ENCODE data around the gene PADI1. TPM values are rescaled to one million over a fixed set of nuclear protein-coding genes. Genes with fewer than 3 reads are reported as not detected.
A peak's percentile ranks its signal among the peaks of the same experiment; 100 is the strongest.

PADI1 gene
- total and polyA plus RNA-seq, 2 of the 8 experiments (the other 6 are each of a cell fraction or from before 2014, with no cell fraction given): 0.20 to 0.30 TPM

DNA sequence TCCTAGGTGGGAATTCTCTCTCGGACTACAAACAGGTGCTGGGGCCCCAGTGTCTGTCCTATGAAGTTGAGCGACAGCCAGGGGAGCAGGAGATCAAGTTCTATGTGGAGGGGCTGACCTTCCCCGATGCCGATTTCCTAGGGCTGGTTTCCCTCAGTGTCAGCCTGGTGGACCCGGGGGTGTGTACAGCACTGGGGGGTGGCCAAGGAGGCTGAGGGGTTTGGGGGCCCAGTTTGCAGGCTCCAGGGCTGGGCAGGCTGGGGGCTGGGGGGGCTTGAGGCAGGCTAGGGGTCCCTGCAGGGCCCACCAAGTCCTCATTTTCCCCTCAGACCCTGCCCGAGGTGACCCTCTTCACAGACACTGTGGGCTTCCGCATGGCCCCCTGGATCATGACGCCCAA, 23.7 kb downstream of the PADI1 start:
- Histone ChIP-seq H4K8ac (ENCODE audit: extremely low read depth, insufficient read depth, low read length) (no peak overlapping the region), H4K20me1 (replicated peaks in 1 of 2; ENCODE audit: control insufficient read depth in 1 of 2, insufficient read depth in 2 of 2, low read length in 2 of 2) (no peaks in the 10 kb centered on the region), H2BK120ac (replicated peaks; ENCODE audit: low read depth, low read length) (no peak overlapping the region), H3K14ac (ENCODE audit: insufficient read length) (no peak overlapping the region), H3K23me2 (ENCODE audit: low read depth, low read length) (no peaks in the 10 kb centered on the region), H3K56ac (replicated peaks; ENCODE audit: insufficient read length, low read depth, low read length) (no peak overlapping the region), H3K9ac (replicated peaks in 1 of 4; ENCODE audit: extremely low read depth in 1 of 4, low read depth in 3 of 4, low read length in 3 of 4) (no peak overlapping the region), H3K18ac (ENCODE audit: extremely low read depth, low read length) (no peak overlapping the region), H3K4me2 (ENCODE audit: insufficient read depth in 1 of 2, low read depth in 2 of 2, low read length in 2 of 2) (no peak overlapping the region), H2BK15ac (ENCODE audit: low read length) (no peak overlapping the region), H3K36me3 (ENCODE audit: control insufficient read depth in 2 of 4, insufficient read depth in 4 of 4, low read length in 3 of 4) (no peaks in the 10 kb centered on the region), H3K23ac (ENCODE audit: insufficient read length) (no peak overlapping the region), H3K9me3 (ENCODE audit: insufficient read depth in 2 of 2, low read depth in 1 of 2, low read length in 1 of 2) (no peaks in the 10 kb centered on the region), H2BK12ac (ENCODE audit: low read depth, low read length) (no peak overlapping the region), H4K5ac (ENCODE audit: insufficient read length, low read depth, low read length) (no peak overlapping the region), H3K4ac (replicated peaks; ENCODE audit: insufficient read length, low read depth, low read length) (no peak overlapping the region), H3K4me1 (replicated peaks in 1 of 4; ENCODE audit: control insufficient read depth in 3 of 4, insufficient read depth in 4 of 4, low read length in 3 of 4) (no peaks in the 10 kb centered on the region), H3K4me3 (ENCODE audit: extremely low read depth in 1 of 4, insufficient read depth in 2 of 4, low read depth in 3 of 4, low read length in 4 of 4) (no peak overlapping the region), H2BK20ac (ENCODE audit: low read length) (no peak overlapping the region), H2AFZ (ENCODE audit: low read length) (no peak overlapping the region), H3K27ac (ENCODE audit: low read depth, low read length) (no peak overlapping the region), H2BK5ac (ENCODE audit: low read depth, low read length) (no peak overlapping the region), H3K79me1 (ENCODE audit: low read depth, low read length) (no peaks in the 10 kb centered on the region), H2AK5ac (ENCODE audit: low read depth, low read length) (no peak overlapping the region), H4K91ac (replicated peaks; ENCODE audit: insufficient read length, low read length) (peak overlapping the region; percentile 53), H3K27me3 (replicated peaks in 1 of 4; ENCODE audit: control insufficient read depth in 3 of 4, extremely low read depth in 1 of 4, insufficient read depth in 3 of 4, low read length in 3 of 4) (no peaks in the 10 kb centered on the region; a peak in 1 of 7 replicates), H3K79me2 (ENCODE audit: control insufficient read depth in 1 of 2, insufficient read depth in 2 of 2, low read length in 2 of 2) (no peaks in the 10 kb centered on the region)
- no peak for DNase-seq (ENCODE audit: low read depth in 1 of 2, low spot score in 2 of 2)
- ChIA-PET CTCF (ENCODE audit: partially characterized antibody) (interaction anchor here (0.8 to 4.2 kb wide), 4 partner anchors 8 to 153 kb away, joined by 3 to 23 read pairs (median 5); no protein-coding TSS in a partner anchor), POLR2A (ENCODE audit: partially characterized antibody) (interaction anchor here (1.1 to 1.4 kb wide), 2 partner anchors 11 to 14 kb away, joined by 3 read pairs; no protein-coding TSS in a partner anchor)
- WGBS, 2 experiments (ENCODE audit: extremely low coverage in 1 of 2, insufficient coverage in 1 of 2, insufficient read length in 1 of 2, insufficient replicate concordance in 2 of 2, low coverage in 1 of 2, low lambda C conversion rate in 2 of 2, missing lambda C conversion rate in 1 of 2): 76% methylated on average over 8 of the region's 8 CpGs; no CpG with 5 or more reads in 1 of the 2 experiments
- no peak for FAIRE-seq
- no peak for TF ChIP-seq RNF2 (IDR thresholded peaks at IDR 0.05; ENCODE audit: borderline replicate concordance, low read depth, low read length, missing control alignments, poor library complexity, severe bottlenecking)
- TF ChIP-seq YY1 (IDR thresholded peaks at IDR 0.05; ENCODE audit: low read depth, low read length): no peak
